ACHN (cell line): ENCODE data around the gene HSPB6.

ENCODE experiments used
- DNase-seq: peaks from one replicate; pipeline ENCODE4 v3.0.0-alpha.2; 2015
- in situ Hi-C: cut with HindIII; loops from 2 replicates; pipeline ENCODE4 v1.10.0; 2017; ENCODE audit warnings: low sequenced_read_pairs, low pct_ligation_motif_present, low pct_unique_long_range_greater_than_20kb

The HSPB6 gene

GRCh38 chr19:35712567-35713505 lies 44.0 kb downstream of the HSPB6 start:
- in situ Hi-C loops: no loop called here

GRCh38 chr19:35710784-35711723 lies 45.8 kb downstream of the HSPB6 start:
- DNase-seq: no peak
- in situ Hi-C loops: no loop called here

More at GRCh38 chr19:35712567-35713505, 44.0 kb downstream of the HSPB6 start:
- no peak for DNase-seq

- in situ Hi-C loops: no loop called here
- no peak for DNase-seq
Measured at GRCh38 chr19:35708391-35708790, 48.4 kb downstream of the HSPB6 start.
